ENCODE data around the gene CTRB2.

GRCh38 chr16:75244225-75244809 lies 37.4 kb upstream of the CTRB2 start:
- TF ChIP-seq POLR2A (IDR thresholded peaks at IDR 0.05; ENCODE audit: low read depth, low read length) (no peak), TAF1 (IDR thresholded peaks at IDR 0.05; ENCODE audit: borderline replicate concordance, low read depth, low read length) (no peak)
